Myocyte (in vitro differentiated cells): ENCODE results near the gene ERF. TPM values are rescaled to one million over a fixed set of nuclear protein-coding genes. Genes with fewer than 3 reads are reported as not detected.

Experiments
- DNase-seq: peaks from one replicate; pipeline ENCODE4 v3.0.0-alpha.2; 2012; ENCODE audit warnings: low read depth
- polyA plus RNA-seq: library from polyadenylated mRNA; unstranded; fragments of >200 nt; gene quantifications from one replicate; pipeline ENCODE4 v1.2.1, GENCODE V29; 2012; ENCODE audit warnings: missing spikeins
- total RNA-seq: library from RNA; depleted of rRNA; stranded (reverse); fragments of >200 nt; gene quantifications from 2 replicates; pipeline ENCODE4 v1.2.3, GENCODE V29; 2014

The ERF gene
- total RNA-seq = 44.6 and 55.2 TPM in 2 replicates
- 65.4 TPM for polyA plus RNA-seq

DNA sequence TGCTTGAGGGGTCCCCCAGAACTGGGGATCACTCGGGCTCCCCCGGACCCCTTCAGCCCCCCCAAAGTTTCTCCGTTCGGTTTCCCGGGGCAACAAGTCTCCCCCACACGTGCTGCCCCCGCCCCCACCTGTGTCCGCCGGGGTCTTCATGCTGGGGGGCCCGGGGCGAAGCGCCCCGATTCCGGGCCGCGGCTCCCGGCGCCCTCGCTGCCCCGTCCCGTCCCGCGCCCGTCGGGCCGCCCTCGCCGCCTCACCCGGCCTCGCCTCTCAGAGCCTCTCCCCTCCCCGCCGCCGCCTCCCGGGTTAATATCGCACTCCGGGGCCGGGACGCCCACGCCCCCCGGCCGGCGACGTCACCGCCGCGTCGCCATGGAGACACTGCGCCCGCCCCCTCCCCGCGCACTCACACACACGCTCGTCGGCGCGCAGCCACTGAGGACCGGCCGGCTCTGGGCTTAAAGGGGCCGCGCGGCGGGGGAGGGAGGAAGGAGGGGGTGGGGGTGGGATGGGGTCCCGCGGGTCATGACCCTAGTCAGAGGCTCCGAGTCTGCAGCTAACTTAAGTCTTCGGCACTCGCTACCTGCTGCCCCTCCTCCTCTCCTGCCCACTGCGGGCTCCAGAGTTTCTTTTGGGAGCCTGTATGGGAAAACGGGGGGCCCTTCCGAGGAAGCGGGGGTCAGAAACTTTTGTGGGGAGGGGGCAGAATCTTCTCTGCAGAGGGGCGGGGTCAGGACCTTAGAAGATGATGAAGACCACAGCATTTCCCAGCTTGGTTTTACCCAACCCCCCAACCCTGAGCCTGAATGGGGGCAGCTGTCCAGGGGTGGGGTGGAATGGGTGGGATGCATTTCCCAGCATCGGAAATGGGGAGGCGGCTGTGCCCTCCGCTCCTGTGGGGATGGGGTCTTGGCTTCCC lies at the start of gene ERF:
TSS of gene ERF (minus strand) at position 279 of the 916 bp plus-strand sequence. CDS start at position 150, 129 bp downstream.
- DNase-seq = peak; percentile 91

DNA sequence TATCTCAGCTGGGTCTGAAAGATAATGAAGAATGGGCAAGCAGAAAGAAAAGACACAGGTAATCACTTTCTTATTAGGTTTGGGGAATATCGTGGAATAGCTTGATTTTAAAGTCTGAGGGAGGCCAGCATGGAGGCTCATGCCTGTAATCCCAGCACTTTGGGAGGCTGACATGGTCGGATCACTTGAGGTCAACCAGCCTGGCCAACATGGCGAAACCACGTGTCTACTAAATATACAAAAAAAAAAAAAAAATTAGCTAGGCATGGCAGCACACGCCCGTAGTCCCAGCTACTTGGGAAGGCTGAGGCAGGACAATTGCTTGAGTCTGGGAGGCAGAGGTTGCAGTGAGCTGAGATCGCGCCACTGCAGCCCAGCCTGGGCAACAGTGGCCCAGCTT lies 48.9 kb upstream of the ERF start:
- no peak for DNase-seq

DNA sequence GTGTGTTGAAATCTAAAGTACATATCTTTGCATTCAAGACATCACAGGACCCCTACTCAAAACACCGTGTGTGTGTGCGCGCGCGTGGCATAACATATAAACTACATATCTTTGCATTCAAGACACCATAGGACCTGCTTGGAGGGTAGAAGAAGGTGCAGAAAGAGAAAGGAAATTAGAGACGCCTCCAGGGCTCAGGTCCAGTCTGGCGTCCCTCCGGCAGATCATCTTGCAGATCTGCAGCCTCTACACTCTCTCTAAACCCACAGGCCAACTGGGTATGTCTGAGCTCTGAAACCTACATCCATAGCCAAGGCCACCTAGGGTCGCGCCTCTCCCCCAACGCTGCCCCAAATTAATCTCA lies 48.2 kb upstream of the ERF start:
- no peak for DNase-seq

DNA sequence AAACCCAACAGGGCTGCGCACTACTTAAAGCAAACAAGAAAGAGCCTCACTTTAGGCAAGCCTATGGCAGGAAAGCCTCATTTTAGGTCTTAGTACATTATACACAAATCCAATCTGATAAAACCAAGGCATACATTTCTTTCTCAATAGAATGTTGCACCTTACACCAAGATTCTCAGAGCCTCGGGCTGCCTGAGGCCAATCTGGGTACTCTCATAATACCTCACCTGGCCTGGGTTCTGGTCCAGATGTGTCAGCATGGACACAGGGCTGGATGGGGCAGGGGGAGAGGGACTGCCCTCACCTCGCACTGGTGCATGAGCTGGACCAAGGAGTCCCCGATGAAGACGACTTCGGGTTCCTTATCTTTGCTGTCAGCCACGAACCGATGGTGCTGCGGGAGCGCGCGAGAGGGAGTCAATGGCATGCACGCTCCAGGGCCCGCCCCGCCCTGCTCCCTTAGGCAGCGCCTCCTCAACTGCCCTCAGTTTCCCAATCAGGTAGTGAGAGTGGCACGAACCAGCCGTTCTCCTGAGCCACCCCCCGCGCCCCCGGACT lies 46.8 kb upstream of the ERF start, which contains the start of gene PRR19:
TSS of gene PRR19 (plus strand) at position 487 of the 558 bp plus-strand sequence. CDS start 7,453 bp downstream, outside the sequence.
- no peak for DNase-seq

DNA sequence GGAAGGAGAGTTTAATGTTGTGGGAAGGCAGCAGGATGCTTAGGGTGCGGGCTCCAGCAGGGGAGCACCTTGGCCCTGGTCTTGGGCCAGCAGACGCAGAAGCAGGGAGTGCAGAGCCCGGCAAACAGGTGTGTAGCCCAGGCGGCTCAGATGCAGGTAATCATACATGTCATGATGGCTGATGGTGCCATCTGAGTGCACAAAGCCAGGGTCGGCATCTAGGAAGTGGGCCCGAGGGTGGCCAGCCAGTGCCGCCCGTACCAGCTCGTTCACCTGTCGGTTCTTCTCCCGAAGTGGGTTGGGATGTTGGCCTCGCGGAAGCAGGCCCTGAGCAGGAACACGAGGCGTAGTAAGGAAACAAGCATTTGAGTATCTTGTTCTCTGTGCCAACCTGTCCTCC lies 42.1 kb upstream of the ERF start:
- no peak for DNase-seq

DNA sequence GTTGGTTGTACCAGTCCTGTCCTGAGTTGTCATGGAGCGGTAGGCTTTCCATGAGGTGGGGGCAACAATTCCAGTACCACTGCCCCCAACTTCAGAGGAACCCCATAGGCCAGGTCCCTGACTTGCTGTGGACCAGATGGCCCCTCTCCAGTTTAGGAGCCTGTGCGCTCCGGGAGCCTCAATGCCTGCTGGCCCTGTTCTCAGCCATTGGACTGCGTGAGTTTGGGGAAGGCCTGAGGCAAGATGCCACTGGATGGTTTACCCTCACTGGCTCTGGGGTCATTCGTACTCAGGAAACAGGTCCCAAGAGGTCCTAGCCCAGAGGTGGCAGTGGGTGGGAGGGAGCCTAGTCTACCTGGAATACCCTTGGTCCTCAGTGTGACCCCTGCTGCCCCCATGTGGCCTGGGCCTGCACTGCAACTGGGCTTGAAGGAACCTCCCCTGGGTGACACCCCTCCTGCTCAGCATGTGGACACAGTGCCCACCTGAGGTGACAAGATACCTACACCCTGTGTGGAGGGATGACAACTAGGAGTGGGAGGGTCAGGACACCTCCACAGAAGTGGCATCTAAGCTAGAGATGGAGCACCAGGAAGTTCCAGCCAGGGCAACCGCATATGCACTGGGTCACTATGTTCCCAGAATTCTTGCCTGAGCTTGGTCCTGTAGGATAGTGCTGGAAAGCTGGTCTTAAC lies 41.0 kb upstream of the ERF start:
- peak; percentile 71 for DNase-seq

DNA sequence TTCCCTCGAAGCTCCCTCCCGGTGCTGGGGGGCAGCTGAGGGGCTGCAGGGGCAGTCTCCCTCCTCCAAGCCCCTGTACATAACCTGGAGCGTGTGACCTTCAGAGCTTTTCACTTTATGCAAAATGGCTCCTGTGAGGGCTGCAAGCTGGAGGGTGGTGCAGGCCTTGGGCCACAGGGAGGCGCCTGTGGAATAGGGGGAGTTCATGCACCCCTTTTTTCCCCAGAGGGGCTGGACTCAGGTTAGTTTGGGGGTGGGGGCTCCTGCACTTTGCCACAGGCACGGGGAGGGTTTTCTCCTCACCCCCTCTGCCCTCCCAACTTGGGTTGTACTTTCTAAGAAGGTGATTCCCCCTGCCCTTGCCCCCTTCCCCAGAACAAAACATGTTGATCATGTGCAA lies 40.4 kb upstream of the ERF start:
- no peak for DNase-seq

DNA sequence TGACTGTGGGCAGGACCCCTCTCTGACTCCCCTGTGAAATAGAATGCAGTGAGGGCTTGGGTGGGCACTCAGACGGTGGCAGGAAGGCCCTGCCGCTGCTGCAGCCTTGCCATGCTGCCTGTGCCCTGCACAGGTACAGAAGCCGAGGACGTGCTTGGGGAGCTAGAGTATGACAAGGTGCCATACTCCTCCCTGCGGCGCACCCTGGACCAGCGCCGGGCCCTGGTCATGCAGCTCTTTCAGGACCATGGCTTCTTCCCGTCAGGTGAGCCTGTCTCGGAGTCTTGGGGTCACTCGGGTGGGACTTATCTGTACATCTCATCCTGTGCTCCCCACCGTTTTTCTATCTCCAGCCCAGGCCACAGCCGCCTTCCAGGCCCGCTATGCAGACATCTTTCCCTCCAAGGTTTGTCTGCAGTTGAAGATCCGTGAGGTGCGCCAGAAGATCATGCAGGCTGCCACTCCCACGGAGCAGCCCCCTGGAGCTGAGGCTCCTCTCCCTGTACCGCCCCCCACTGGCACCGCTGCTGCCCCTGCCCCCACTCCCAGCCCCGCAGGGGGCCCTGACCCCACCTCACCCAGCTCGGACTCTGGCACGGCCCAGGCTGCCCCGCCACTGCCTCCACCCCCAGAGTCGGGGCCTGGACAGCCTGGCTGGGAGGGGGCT lies 39.7 kb upstream of the ERF start:
- no peak for DNase-seq

DNA sequence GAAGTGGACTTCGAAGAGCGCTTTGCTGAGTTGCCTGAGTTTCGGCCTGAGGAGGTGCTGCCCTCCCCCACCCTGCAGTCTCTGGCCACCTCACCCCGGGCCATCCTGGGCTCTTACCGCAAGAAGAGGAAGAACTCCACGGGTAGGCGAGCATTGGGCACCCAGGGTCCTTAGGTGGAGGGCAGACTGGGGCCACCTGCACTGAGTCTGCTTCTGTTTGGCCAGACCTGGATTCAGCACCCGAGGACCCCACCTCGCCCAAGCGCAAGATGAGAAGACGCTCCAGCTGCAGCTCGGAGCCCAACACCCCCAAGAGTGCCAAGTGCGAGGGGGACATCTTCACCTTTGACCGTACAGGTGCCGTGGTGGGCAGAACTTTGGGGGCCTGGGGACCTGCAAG lies 39.0 kb upstream of the ERF start:
- DNase-seq = no peak

DNA sequence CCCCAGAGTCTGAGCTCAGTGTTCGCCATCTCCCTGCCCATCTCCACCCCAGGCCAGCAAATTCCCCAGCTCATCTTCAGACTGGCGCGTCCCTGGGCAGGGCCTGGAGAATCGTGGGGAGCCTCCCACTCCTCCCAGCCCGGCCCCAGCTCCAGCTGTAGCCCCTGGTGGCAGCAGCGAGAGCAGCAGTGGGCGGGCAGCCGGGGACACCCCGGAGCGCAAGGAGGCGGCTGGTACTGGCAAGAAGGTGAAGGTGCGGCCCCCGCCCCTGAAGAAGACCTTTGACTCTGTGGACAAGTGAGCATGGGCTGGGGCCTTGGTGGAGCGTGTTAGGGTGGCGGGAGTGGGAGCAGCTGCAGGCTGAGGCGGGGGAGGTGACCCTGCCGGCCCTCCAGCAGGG lies 38.6 kb upstream of the ERF start:
- no peak for DNase-seq

DNA sequence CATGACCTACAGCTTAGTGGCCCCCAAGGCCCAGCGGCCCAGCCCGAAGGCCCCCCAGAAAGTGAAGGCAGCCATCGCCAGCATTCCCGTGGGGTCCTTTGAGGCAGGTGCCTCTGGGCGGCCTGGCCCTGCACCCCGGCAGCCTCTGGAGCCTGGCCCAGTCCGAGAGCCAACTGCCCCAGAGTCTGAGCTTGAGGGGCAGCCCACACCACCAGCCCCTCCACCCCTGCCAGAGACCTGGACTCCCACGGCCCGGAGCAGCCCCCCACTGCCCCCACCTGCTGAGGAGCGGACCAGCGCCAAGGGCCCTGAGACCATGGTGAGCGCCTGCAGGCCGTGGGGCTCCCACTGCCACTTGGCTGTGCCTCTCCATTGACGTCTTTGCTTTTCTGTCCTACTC lies 38.0 kb upstream of the ERF start:
- no peak for DNase-seq

DNA sequence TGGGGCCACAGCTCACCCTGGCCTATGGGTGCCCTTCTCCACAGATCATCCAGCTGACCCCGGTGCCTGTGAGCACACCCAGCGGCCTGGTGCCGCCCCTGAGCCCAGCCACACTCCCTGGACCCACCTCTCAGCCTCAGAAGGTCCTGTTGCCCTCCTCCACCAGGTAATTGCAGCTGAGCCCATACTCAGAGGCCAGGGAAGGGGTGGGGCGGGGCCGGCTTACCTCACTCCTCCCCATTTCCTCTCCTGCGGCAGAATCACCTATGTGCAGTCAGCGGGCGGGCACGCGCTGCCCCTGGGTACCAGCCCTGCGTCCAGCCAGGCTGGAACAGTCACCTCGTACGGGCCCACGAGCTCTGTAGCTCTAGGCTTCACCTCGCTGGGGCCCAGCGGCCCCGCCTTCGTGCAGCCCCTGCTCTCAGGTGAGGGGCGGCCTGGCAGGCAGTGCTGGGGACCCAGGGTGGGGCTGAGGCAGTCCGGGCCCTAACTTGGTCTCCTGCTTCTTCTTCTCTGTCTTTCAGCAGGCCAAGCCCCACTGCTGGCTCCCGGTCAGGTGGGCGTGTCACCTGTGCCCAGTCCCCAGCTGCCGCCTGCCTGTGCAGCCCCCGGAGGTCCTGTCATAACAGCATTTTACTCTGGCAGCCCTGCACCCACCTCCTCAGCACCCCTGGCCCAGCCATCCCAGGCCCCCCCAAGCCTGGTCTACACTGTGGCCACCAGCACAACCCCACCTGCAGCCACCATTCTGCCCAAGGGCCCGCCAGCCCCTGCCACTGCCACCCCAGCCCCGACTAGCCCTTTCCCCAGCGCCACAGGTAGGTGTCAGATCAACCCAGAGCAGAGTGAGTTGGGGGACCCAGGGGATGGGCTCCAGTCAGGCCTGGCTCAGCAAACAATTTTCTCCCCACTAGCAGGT lies 37.4 kb upstream of the ERF start:
- DNase-seq = no peak

DNA sequence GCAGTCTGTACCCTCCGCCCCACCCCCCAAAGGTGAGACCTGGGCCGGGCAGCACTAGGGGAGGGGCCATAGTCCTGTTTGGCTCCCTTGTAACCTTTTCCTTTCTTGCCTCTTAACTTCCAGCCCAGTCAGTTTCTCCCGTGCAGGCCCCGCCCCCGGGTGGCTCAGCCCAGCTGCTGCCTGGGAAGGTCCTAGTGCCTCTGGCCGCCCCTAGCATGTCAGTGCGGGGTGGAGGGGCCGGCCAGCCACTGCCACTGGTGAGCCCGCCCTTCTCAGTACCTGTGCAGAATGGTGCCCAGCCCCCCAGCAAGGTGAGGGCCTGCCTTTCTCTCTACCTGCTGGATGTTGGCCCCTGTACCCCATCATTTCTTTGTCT lies 36.5 kb upstream of the ERF start:
- DNase-seq = no peak

DNA sequence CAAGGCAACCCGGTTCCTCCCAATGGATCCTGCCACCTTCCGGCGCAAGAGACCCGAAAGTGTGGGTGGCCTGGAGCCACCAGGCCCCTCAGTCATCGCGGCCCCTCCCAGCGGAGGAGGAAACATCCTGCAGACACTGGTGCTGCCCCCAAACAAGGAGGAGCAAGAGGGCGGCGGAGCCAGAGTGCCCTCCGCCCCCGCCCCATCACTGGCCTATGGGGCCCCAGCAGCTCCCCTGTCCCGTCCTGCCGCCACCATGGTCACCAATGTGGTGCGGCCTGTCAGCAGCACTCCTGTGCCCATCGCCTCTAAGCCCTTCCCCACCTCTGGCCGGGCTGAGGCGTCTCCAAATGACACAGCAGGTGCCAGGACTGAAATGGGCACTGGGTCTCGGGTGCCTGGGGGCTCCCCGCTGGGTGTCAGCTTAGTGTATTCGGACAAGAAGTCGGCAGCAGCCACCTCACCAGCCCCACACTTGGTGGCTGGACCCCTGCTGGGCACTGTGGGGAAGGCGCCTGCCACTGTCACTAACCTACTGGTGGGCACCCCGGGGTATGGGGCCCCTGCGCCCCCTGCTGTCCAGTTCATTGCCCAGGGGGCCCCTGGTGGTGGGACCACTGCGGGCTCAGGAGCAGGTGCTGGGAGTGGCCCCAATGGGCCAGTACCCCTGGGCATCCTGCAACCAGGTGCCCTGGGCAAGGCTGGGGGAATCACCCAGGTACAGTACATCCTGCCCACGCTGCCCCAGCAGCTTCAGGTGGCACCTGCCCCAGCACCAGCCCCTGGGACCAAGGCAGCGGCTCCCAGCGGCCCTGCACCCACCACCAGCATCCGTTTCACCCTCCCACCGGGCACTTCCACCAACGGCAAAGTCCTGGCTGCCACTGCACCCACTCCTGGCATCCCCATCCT lies 35.9 kb upstream of the ERF start:
- peak; percentile 17 for DNase-seq

DNA sequence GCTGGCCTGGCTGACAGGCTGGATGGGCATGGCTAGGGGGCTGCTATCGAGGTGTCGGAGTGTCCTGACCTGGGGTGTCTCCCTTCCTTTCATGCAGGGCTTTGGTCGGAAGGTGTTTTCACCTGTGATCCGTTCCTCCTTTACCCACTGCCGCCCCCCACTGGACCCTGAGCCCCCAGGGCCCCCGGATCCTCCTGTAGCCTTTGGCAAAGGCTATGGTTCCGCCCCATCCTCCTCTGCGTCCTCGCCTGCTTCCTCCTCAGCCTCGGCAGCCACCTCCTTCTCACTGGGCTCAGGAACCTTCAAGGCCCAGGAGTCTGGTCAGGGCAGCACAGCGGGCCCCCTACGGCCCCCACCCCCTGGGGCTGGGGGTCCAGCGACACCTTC lies 35.2 kb upstream of the ERF start:
- no peak for DNase-seq

DNA sequence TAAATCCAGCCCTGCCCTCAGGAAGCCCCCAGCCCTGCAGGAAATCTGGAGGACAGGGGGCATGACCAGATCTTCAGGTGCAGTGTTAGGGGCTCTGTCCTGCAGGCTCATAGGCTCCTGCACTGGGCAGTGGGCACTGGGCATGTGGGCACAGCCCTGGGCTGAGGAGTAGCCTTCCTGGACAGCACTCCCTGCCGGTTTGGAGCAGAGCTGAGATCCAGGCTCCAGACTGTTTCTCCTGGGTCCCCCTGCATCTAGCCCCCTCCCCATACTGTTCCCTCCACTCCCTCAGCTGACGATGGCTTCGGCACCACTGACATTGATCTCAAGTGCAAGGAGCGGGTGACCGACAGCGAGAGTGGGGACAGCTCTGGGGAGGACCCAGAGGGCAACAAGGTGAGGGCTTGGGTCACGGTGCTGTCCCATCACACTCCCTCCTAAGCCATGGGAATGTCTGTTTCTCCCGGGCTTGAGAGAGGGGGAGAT lies 34.7 kb upstream of the ERF start:
- no peak for DNase-seq

DNA sequence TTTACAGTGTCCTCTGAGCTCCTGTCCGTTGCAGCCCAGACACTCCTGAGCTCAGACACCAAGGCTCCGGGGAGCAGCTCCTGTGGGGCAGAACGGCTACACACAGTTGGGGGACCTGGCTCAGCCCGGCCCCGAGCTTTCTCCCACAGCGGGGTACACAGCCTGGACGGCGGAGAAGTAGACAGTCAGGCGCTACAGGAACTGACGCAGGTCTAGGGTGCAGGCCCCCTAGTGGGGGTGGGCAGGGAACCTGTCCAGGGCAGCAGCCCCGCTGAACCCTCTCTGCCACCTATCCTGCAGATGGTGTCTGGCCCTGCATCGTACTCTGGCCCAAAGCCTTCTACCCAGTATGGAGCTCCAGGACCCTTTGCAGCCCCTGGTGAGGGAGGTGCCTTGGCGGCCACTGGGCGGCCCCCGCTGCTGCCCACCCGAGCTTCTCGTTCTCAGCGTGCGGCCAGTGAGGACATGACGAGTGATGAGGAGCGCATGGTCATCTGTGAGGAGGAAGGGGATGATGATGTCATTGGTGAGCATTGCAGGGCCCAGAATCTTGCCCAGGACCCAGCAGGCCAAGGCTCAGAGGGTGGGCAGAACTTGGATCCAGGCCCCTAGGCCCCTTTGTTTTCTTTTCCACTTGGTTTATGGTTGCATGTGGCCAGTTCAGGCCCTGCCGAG lies 34.1 kb upstream of the ERF start:
- DNase-seq = no peak

DNA sequence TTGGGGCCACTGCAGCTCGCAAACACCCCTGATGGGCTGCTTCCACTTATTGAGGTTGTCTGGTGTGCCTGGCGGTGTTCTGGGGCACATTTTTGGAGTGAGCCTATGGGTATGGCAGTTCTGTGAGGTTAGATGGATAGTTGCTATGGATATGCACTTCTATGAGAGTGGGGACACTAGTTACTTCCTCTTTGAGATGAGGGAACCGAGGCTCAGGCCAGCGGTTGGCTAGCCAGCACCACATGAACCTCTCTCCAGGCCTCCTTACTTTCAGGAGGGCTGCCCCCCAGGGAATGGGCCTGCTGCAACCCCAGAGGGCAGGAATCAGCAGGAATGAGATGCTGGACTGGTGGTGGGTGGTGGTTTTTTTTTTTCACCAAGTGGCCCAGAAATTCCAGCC lies 33.5 kb upstream of the ERF start:
- DNase-seq = no peak

DNA sequence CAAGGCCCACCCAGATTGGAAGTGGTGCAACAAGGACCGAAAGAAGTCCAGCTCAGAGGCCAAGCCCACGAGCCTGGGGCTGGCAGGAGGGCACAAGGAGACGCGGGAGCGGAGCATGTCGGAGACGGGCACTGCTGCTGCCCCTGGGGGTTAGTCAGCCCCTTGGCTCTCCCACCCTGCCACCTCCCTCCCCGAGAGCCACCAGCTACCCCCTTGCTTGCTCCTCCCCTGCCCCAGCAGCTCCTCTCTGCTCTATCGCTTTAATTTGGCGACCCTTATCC lies 32.8 kb upstream of the ERF start:
- DNase-seq = no peak
